Motor neuron (in vitro differentiated cells): ENCODE results near the gene LILRB2. TPM values are rescaled to one million over a fixed set of nuclear protein-coding genes. Genes with fewer than 3 reads are reported as not detected.
"Not testable (repeated sequence)": the region's sequence is repeated elsewhere in the genome, so short reads cannot be mapped to it uniquely, and the experiment has no call there.

Experiments
- ATAC-seq, 8 experiments: fragments of 200-7000 bp; cut with Tn5 transposase; replicated peaks in 6 of 8; 2 replicates each; pipeline ENCODE4 v1.8.0; 2021; ENCODE audit warnings: mild to moderate bottlenecking in 8 of 8, moderate library complexity in 8 of 8
- H3K27ac ChIP-seq, 2 donors: fragments of 250-450 bp; sonication (Bioruptor Pico); 2 replicates each; pipeline ENCODE4 v1.9.0; 2021; ENCODE audit warnings: antibody characterized with exemption in 2 of 2, mild to moderate bottlenecking in 2 of 2, moderate library complexity in 1 of 2
- H3K4me1 ChIP-seq, 2 donors: fragments of 250-450 bp; sonication (Bioruptor Pico); replicated peaks in 1 of 2; 2 replicates each; pipeline ENCODE4 v1.6.1; 2021; ENCODE audit warnings: antibody characterized with exemption in 2 of 2, mild to moderate bottlenecking in 2 of 2, moderate library complexity in 1 of 2
- H3K4me3 ChIP-seq, 5 donors: fragments of 250-450 bp; sonication (Bioruptor Pico); 2 replicates each; pipeline ENCODE4 v1.9.0; 2021; ENCODE audit warnings: antibody characterized with exemption in 5 of 5, mild to moderate bottlenecking in 5 of 5, moderate library complexity in 4 of 5
- WGBS, 10 experiments: fragments of 450-650 bp; shearing (Covaris generic); methylation state at CpG; one replicate each; pipeline ENCODE4 v1.0.0; 2022; 5-methylcytosine and 5-hydroxymethylcytosine counted together
- in situ Hi-C, 9 experiments: fragments of 400-800 bp; cut with MboI; loops; one replicate each; pipeline ENCODE4 v1.15.0; 2021; ENCODE audit warnings: low sequenced_read_pairs in 9 of 9, low pct_unique_long_range_greater_than_20kb in 2 of 9; ENCODE audit not compliant: unreplicated experiment in 9 of 9
- total RNA-seq, 8 experiments: library from RNA; unstranded; fragments of 300-600 nt; gene quantifications; 2 replicates each; pipeline versions ENCODE4 v1.2.3 to v1.2.4, GENCODE V29; 2022

The LILRB2 gene
- total RNA-seq, 8 experiments from 2014 or later: 0.04 to 0.57 (median 0.18) TPM; not detected in 3

DNA sequence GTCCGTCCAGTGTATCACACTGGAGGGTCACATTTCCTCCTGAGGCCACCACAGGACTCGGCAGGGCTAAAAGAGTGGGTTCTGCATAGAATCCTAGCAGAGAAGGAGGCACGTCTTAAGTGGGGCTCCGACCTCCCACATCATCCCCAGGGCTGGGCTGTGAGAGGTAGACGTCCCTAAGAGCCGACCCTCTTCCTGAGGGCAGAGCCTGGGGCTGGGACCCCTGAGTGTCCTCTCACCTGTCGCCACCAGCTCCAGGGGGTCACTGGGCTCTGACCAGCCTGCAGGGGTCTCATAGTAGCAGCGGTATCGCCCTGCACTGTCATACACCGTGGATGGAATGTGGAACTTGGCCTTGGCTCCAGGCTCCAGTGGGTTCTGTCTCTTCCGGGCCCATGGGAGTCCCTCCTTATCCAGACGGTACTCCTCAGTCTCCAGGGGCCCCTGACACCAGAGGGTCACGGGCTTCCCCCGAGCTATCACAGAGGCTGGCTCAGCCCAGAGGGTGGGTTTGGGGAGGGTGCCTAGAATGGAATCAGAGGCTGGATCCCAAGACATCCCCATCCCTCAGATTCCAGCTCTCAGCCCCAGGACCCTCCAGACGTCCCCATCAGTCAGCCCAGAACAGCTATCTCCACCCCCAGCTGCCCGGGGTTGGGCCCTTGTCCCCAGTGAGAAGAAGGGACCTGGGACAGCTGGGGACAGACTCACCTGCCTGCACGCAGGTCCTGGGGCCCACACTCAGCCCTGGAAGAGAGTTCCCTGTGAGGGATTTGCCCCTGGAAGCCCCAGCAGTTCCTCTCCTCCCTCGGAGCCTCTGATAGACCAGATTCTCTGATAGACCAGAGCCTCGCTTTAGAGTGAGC, 24.4 kb downstream of the LILRB2 start:
- H3K4me3 ChIP-seq: no peak overlapping the region
- ATAC-seq: no peak
- no peak overlapping the region for H3K27ac ChIP-seq
- in situ Hi-C loops: no loop called here
- 13 to 80% (median 44%) methylated on average over 1 to 4 of the region's 19 CpGs; no CpG with 5 or more reads in 4 of the 10 experiments for WGBS, 10 experiments
- H3K4me1 ChIP-seq: no peaks in the 10 kb centered on the region

DNA sequence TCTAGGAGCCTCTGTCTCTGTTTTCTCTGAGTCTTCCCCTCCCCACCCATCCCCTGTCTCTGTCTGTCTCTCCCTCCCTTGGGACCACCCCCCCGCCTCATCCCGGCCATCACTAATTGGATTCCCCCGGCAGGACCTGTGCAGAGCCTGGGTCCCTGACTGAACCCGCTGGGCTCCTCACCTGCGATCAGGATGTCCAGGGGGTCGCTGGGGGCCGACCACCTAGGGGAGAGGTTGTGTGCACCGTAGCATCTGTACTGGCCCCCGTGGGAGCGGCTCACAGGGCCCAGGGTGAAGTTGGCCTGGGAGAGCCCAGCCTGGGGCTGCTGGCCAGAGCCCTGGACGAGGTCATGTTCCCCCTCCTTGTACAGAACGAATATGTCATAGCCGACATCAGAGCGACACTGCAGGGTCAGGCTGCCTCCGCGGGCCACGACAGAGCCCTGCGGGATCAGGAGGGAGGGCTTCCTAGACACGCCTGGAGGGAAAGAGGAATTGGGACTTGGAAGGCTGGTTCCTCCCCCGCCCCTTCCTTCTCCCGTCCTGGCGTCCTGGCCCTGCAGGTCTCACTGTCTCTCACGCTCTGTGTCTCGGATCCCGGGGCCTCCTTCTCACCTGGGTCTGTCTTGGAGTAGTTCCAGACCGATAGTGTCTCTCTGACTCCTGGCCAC, 25.7 kb downstream of the LILRB2 start:
- 48 to 70% methylated on average over 2 to 12 of the region's 26 CpGs; no CpG with 5 or more reads in 8 of the 10 experiments for WGBS, 10 experiments
- Histone ChIP-seq H3K4me1 (no peaks in the 10 kb centered on the region), H3K27ac (no peak overlapping the region), H3K4me3 (no peak overlapping the region)
- in situ Hi-C loops: no loop called here
- ATAC-seq: no peak

GRCh38 chr19:54254195-54254906, 26.6 kb downstream of the LILRB2 start:
- WGBS, 10 experiments: 0 to 20% (median 0%) methylated on average over 1 of the region's 17 CpGs; no CpG with 5 or more reads in 7 of the 10 experiments
- no peak for ATAC-seq
- Histone ChIP-seq H3K4me1 (no peaks in the 10 kb centered on the region), H3K27ac (no peak overlapping the region), H3K4me3 (no peak overlapping the region)
- in situ Hi-C loops: no loop called here

GRCh38 chr19:54253331-54254194, 27.3 kb downstream of the LILRB2 start:
- in situ Hi-C loops: no loop called here
- Histone ChIP-seq H3K4me3 (no peak overlapping the region), H3K27ac (no peak overlapping the region), H3K4me1 (no peaks in the 10 kb centered on the region)
- 65% methylated on average over 2 to 5 of the region's 23 CpGs; no CpG with 5 or more reads in 8 of the 10 experiments for WGBS, 10 experiments
- ATAC-seq: no peak

- Histone ChIP-seq H3K4me1 (no peaks in the 10 kb centered on the region), H3K27ac (no peak overlapping the region), H3K4me3 (no peak overlapping the region)
- ATAC-seq: no peak
- WGBS, 10 experiments: 50 to 80% (median 55%) methylated on average over 1 to 2 of the region's 11 CpGs; no CpG with 5 or more reads in 6 of the 10 experiments
- in situ Hi-C loops: no loop called here
Observed at GRCh38 chr19:54252845-54253244, 28.1 kb downstream of the LILRB2 start.

DNA sequence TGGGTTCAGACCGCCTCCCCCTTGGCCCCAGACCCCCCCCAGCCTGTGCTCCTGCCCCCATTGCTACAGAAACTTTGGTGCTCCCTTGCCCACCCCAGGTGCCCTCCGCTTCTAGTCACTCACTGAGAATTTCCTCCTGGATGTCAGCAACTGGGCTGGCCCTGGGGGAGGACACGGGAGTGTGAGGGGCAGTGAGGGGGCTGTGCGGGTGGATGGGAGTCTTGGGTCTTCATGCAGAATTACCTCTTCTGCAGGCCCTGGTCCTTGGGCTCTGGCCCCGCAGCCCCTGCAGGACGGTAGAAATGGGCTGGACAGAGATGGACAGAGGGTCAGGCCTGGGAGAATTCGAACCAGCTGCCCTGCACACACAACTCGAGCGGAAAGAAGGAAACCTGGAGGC, 28.7 kb downstream of the LILRB2 start:
- no peak for ATAC-seq
- no peak overlapping the region for H3K27ac ChIP-seq
- H3K4me3 ChIP-seq: no peak overlapping the region
- no peaks in the 10 kb centered on the region for H3K4me1 ChIP-seq
- in situ Hi-C loops: no loop called here
- WGBS, 10 experiments: 64 to 100% (median 67%) methylated on average over 1 to 5 of the region's 9 CpGs; no CpG with 5 or more reads in 6 of the 10 experiments

DNA sequence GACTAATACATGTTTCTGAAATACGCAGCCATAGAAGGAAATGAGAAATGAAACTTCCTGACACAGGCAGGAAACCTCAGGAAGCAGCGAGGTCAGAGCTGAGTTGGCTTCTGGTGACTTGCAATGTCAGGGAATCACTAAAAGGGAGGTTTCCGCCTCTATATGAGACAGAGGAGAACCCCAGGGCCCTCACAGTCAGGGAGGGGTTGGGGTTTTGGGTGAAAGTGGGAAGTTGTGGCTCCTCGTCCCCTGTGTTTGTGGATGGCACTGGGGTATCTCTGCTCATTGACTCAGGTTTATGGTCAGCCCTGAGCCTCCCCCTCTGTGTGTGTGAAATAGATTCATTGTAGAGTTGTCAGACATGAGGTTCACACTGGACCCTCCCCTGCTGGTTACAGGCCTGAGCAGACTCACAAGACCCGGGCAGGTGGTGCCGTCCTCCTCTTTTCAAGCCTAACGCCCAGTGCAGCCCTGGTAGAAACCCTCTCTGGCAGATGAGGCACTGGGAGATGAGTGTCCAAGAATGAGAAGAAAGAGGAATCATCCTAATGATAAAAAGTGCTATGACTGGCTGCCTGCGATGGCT, 32.8 kb downstream of the LILRB2 start:
- ATAC-seq: peak in 2 of 8 experiments; percentile 15 to 34
- Histone ChIP-seq H3K27ac (no peak overlapping the region), H3K4me1 (no peaks in the 10 kb centered on the region), H3K4me3 (no peak overlapping the region)
- WGBS, 10 experiments: 42 to 100% (median 75%) methylated on average over 1 to 6 of the region's 8 CpGs; no CpG with 5 or more reads in 5 of the 10 experiments
- in situ Hi-C loops: no loop called here

DNA sequence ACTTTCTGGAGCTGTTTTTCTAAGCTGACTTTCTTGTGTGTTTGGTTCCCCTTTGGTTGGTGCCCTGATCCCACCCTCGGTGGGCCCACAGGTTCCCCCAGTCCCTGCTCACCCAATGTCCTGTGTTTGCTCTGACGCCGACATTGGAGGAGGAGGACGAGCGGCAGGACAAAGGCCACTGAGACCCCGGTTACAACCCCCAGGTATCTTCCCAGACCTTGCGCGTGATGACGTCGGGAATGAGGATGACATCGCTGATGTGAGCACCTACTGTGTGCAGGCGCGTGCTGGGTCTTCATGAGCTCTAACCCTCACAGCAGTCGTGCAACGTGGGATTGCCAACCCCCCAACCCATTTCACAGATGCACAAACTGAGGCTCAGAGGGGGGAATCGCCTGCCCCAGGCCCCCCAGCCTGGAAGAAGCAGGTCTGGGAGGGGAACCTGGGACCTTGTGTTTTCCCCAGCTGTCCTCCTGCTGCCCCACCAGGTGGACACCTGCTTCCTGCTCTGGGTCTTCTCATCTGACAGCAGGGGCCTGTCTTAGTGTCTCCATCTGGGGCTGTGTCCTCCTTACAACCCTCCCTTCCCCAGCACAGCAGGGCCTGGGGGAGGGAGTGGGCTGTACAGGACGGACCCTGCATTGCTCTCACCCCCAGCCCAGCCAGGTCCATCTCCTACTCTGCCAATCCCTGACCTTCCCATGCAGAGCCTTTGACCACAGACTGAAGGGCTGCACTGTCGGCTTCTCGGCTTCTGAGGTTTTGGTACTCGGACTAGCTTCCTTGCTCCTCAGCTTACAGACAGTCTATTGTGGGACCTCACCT, 33.6 kb downstream of the LILRB2 start:
- Histone ChIP-seq H3K27ac (no peak overlapping the region), H3K4me3 (no peak overlapping the region), H3K4me1 (no peaks in the 10 kb centered on the region)
- no peak for ATAC-seq
- in situ Hi-C loops: no loop called here
- 67 to 100% (median 85%) methylated on average over 1 to 8 of the region's 20 CpGs; no CpG with 5 or more reads in 5 of the 10 experiments for WGBS, 10 experiments

DNA sequence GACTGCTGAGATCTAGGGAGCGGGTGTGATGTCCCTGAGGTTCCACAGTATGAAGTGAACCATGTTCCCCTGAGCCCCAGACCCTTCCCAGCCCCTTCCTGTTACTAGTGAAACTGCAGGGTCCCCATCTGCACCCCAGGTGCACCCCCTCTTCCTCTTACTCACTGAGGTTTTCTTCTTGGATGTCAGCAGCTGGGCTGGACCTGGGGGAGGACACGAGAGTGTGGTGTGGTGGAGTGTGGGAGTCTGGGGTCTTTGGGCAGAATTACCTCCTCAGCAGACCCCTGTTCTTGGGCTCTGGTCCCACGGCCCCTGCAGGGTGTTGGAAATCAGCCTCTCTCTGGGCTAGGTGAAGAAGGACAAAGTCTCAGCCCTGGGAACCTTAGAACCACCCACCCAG, 35.0 kb downstream of the LILRB2 start:
- no peaks in the 10 kb centered on the region for H3K4me1 ChIP-seq
- ATAC-seq: no peak
- WGBS, 10 experiments: no CpG with 5 or more reads among the region's 3 CpGs
- H3K4me3 ChIP-seq: no peak overlapping the region
- no peak overlapping the region for H3K27ac ChIP-seq
- in situ Hi-C loops: no loop called here

- H3K4me1 ChIP-seq, H3K4me3 ChIP-seq, in situ Hi-C loops, H3K27ac ChIP-seq, ATAC-seq: not testable (repeated sequence)
- WGBS, 10 experiments: no CpG with 5 or more reads among the region's 8 CpGs
Observed at GRCh38 chr19:54243809-54244208, 37.1 kb downstream of the LILRB2 start.

DNA sequence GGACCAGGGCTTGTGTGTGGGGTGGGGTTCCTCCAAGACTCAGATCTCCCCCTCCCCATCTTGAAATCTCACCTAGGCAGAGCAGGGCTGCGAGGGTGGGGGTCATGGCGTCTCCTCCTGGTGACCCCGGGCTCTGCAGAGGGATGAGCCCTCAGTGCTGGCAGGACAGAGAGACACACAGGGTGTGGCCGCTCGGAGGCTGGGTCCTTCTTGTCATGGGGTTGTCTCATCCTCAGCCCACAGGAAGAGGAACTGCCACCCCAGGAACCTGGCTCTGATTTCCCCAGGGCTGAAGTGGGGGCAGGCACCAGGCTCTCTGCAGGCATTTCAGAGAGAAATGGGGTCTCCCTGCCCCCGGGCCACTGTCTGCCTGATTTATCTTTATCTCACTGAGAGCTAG, 38.3 kb downstream of the LILRB2 start, which contains the start of gene LILRA6:
LILRA6 (minus strand) TSS at position 145 of the 400 bp plus-strand sequence.
- H3K27ac ChIP-seq, H3K4me3 ChIP-seq, H3K4me1 ChIP-seq, in situ Hi-C loops: not testable (repeated sequence)
- peak in 3 of 8 experiments; percentile 29 to 44 (median 44) for ATAC-seq
- WGBS, 10 experiments: 30% methylated on average over 2 of the region's 6 CpGs; no CpG with 5 or more reads in 9 of the 10 experiments
